ENCODE measurements around the gene POFUT2. TPM values are rescaled to one million over a fixed set of nuclear protein-coding genes. Genes with fewer than 3 reads are reported as not detected.

Gene POFUT2
- polyA plus RNA-seq, 1 donor from 2014 or later = 25.4 TPM

DNA sequence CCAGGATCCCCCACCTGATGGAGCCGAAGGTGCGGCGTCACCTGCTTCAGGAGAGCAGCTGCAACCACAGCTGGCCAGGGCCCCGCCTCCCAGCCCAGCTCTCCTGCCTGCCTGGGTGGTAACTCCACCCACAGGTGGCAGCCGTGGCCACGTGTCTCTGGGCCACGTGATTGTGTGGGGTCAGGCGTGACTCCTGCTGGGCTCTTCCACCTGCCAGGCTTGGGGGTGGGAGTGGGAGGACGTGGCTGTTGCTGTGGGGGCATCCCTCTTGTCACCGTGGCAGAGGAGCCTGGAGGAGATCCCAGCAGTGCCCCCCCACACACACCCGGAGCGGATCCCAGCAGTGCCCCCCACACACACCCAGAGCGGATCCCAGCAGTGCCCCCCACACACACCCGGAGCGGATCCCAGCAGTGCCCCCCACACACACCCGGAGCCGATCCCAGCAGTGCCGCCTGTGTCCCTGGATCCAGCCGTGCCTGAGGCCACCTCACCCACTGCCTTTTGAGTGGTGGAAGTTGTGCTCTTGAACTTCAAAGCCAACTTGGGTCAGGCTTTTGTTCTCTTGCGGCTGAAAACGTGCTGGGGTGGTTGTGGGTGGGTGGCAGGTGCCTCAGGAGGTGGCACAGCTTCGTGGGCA lies 32.2 kb downstream of the POFUT2 start:
- Histone ChIP-seq H3F3A (ENCODE audit: insufficient read depth, low read length, poor library complexity, severe bottlenecking) (no peaks in the 10 kb centered on the region), H3K9me2 (ENCODE audit: insufficient read depth, low read length) (no peaks in the 10 kb centered on the region), H3K9me3 (ENCODE audit: low read length) (no peaks in the 10 kb centered on the region), H3K27me3 (ENCODE audit: insufficient read depth, low read depth, low read length) (no peaks in the 10 kb centered on the region), H3K4me3 (ENCODE audit: low read length) (no peak overlapping the region), H2AFZ (ENCODE audit: low read depth, low read length) (no peak overlapping the region), H3K79me2 (replicated peaks; ENCODE audit: insufficient read depth, low read length) (no peaks in the 10 kb centered on the region), H3K9ac (ENCODE audit: low read length) (no peak overlapping the region), H3K4me2 (ENCODE audit: low read length) (no peak overlapping the region), H3K36me3 (ENCODE audit: insufficient read depth, low read length) (no peaks in the 10 kb centered on the region), H4K20me1 (ENCODE audit: insufficient read depth) (no peaks in the 10 kb centered on the region), H3K27ac (ENCODE audit: low read length) (no peak overlapping the region)
- no peak for TF ChIP-seq EP300 (conservative IDR thresholded peaks at IDR 0.05; ENCODE audit: poor library complexity, severe bottlenecking)
- no peak for TF ChIP-seq SMC3 (conservative IDR thresholded peaks at IDR 0.05; ENCODE audit: poor library complexity)
- TF ChIP-seq RAD21 (conservative IDR thresholded peaks at IDR 0.05) = no peak
- no peak for TF ChIP-seq TAF1 (IDR thresholded peaks at IDR 0.05; ENCODE audit: low read depth)
- TF ChIP-seq, protein P1, sequence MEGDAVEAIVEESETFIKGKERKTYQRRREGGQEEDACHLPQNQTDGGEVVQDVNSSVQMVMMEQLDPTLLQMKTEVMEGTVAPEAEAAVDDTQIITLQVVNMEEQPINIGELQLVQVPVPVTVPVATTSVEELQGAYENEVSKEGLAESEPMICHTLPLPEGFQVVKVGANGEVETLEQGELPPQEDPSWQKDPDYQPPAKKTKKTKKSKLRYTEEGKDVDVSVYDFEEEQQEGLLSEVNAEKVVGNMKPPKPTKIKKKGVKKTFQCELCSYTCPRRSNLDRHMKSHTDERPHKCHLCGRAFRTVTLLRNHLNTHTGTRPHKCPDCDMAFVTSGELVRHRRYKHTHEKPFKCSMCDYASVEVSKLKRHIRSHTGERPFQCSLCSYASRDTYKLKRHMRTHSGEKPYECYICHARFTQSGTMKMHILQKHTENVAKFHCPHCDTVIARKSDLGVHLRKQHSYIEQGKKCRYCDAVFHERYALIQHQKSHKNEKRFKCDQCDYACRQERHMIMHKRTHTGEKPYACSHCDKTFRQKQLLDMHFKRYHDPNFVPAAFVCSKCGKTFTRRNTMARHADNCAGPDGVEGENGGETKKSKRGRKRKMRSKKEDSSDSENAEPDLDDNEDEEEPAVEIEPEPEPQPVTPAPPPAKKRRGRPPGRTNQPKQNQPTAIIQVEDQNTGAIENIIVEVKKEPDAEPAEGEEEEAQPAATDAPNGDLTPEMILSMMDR (IDR thresholded peaks at IDR 0.05; ENCODE audit: poor library complexity, severe bottlenecking) = no peak
- TF ChIP-seq EZH2 (IDR thresholded peaks at IDR 0.05; ENCODE audit: borderline replicate concordance, insufficient read depth, low read length, poor library complexity, severe bottlenecking) = no peak
- TF ChIP-seq POLR2AphosphoS5 (IDR thresholded peaks at IDR 0.05) = no peak
- no peak for TF ChIP-seq MXI1 (conservative IDR thresholded peaks at IDR 0.05; ENCODE audit: poor library complexity, severe bottlenecking)
- TF ChIP-seq, protein P2, sequence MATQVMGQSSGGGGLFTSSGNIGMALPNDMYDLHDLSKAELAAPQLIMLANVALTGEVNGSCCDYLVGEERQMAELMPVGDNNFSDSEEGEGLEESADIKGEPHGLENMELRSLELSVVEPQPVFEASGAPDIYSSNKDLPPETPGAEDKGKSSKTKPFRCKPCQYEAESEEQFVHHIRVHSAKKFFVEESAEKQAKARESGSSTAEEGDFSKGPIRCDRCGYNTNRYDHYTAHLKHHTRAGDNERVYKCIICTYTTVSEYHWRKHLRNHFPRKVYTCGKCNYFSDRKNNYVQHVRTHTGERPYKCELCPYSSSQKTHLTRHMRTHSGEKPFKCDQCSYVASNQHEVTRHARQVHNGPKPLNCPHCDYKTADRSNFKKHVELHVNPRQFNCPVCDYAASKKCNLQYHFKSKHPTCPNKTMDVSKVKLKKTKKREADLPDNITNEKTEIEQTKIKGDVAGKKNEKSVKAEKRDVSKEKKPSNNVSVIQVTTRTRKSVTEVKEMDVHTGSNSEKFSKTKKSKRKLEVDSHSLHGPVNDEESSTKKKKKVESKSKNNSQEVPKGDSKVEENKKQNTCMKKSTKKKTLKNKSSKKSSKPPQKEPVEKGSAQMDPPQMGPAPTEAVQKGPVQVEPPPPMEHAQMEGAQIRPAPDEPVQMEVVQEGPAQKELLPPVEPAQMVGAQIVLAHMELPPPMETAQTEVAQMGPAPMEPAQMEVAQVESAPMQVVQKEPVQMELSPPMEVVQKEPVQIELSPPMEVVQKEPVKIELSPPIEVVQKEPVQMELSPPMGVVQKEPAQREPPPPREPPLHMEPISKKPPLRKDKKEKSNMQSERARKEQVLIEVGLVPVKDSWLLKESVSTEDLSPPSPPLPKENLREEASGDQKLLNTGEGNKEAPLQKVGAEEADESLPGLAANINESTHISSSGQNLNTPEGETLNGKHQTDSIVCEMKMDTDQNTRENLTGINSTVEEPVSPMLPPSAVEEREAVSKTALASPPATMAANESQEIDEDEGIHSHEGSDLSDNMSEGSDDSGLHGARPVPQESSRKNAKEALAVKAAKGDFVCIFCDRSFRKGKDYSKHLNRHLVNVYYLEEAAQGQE (IDR thresholded peaks at IDR 0.05; ENCODE audit: borderline replicate concordance) = no peak

DNA sequence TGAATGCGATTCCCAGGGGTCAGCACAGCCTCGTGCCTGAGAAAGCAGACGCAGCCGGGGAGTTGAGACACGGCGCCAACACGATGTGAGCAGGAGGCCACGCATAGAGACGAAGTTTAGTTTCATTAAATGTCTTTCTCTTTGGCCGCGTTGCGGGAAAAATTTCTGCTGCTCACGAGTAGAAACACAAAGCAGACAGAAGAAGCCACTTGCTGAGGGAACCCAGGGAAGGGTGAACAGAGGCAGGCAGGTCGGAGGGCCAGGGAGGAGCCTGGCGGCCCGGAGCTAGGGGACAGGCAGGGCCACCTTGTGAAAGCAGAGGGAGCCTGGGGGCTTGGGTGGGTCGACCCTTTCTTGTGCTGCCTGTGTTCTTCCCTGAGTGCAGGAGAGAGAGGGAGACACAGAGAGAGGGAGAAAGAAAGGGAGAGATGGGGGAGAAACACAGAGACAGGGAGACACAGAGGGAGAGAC lies 33.2 kb downstream of the POFUT2 start:
- Histone ChIP-seq H3K79me2 (replicated peaks; ENCODE audit: insufficient read depth, low read length) (no peaks in the 10 kb centered on the region), H2AFZ (ENCODE audit: low read depth, low read length) (no peak overlapping the region), H3K36me3 (ENCODE audit: insufficient read depth, low read length) (no peaks in the 10 kb centered on the region), H4K20me1 (ENCODE audit: insufficient read depth) (no peaks in the 10 kb centered on the region), H3F3A (ENCODE audit: insufficient read depth, low read length, poor library complexity, severe bottlenecking) (no peaks in the 10 kb centered on the region), H3K4me3 (ENCODE audit: low read length) (no peak overlapping the region), H3K27ac (ENCODE audit: low read length) (no peak overlapping the region), H3K9me2 (ENCODE audit: insufficient read depth, low read length) (no peaks in the 10 kb centered on the region), H3K27me3 (ENCODE audit: insufficient read depth, low read depth, low read length) (no peaks in the 10 kb centered on the region), H3K9me3 (ENCODE audit: low read length) (no peaks in the 10 kb centered on the region), H3K4me2 (ENCODE audit: low read length) (no peak overlapping the region), H3K9ac (ENCODE audit: low read length) (no peak overlapping the region)
- TF ChIP-seq EZH2 (IDR thresholded peaks at IDR 0.05; ENCODE audit: borderline replicate concordance, insufficient read depth, low read length, poor library complexity, severe bottlenecking) (no peak), TAF1 (IDR thresholded peaks at IDR 0.05; ENCODE audit: low read depth) (no peak), SMC3 (conservative IDR thresholded peaks at IDR 0.05; ENCODE audit: poor library complexity) (no peak), RAD21 (conservative IDR thresholded peaks at IDR 0.05) (no peak), MXI1 (conservative IDR thresholded peaks at IDR 0.05; ENCODE audit: poor library complexity, severe bottlenecking) (no peak), EP300 (conservative IDR thresholded peaks at IDR 0.05; ENCODE audit: poor library complexity, severe bottlenecking) (no peak), POLR2AphosphoS5 (IDR thresholded peaks at IDR 0.05) (no peak)
- TF ChIP-seq, protein P1 (IDR thresholded peaks at IDR 0.05; ENCODE audit: poor library complexity, severe bottlenecking) = no peak
- TF ChIP-seq, protein P2 (IDR thresholded peaks at IDR 0.05; ENCODE audit: borderline replicate concordance) = no peak
